ENCODE results near the gene CA14.
A peak's percentile ranks its signal among the peaks of the same experiment; 100 is the strongest.
"Not testable (repeated sequence)": the region's sequence is repeated elsewhere in the genome, so short reads cannot be mapped to it uniquely, and the experiment has no call there.

Gene CA14

DNA sequence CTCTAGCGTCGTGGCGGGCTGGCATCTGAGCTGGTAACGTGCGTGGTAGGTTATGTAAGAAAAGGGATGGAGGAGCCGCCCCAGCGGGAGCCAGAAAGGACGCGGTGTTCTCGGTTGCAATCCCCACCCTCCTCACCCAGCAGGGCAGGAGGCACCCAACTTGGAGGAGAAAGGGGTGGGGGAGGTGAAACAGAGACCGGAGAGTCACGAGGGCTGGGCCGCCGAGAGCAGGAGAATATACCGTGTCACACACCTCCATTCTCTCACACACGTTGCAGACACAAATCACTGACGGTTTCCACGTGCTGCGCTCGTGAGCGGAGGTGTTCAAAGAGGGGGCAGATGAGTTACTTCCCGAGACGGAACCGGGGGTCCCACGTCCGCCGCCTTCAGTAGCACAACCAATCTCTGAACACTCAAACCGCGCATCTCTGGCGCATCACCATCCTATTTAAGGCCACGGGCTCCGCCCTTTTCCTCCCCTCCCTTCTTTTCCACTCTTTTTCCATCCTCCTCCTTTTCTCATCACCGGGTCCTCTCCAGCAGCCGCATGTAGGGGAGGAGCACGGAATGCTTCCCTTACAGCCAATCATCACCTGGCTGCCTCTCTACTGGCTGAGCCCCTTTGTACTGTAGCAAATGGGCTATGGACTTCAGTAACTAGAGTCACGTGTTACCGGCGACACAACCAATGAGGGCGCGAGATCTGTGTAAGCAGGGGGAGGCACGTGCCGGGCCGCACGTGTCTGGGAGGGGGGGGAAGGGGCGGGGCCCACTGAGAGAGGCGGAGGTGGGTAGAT is 24.4 kb downstream of the CA14 start, which contains the start of gene CIART:
Gene CIART (plus strand): TSS at position 797 of the 800 bp plus-strand sequence. CDS start 714 bp downstream, outside the sequence.
- DNase-seq, result peak; percentile 99

DNA sequence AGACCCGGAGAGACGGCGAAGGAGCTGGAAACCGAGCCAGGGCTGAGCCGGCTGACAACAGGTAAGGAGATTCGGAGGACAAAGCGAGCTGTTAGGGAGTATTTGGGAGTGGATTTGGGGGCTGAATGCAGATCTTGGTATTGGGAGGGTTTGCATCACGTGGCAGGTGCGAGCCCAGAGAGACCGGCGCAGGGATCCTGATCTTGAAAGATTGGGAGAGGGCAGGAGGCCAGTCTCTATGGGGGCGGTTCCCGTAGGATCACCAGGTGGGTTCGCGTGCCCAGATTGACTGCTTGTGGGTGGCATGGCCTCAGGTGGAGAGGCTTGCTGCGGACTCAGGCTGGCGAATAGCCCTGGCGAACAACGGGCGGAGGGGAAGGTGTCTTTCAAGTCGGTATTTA is 25.0 kb downstream of the CA14 start:
- DNase-seq, result no peak

DNA sequence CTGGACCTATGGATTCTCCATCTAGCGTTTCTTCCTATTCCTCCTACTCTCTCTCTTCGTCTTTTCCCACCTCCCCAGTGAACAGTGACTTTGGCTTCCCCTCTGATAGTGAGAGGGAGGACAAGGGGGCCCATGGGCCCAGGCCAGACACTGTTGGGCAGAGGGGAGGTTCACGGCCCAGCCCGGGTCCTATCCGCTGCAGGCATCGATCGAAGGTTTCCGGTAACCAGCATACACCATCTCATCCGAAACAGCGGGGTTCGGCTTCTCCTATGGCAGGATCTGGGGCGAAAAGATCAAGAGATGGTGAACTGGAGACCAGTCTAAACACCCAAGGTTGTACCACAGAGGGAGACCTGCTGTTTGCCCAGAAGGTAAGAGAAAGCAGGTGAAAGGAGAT is 25.7 kb downstream of the CA14 start:
- no peak for DNase-seq

DNA sequence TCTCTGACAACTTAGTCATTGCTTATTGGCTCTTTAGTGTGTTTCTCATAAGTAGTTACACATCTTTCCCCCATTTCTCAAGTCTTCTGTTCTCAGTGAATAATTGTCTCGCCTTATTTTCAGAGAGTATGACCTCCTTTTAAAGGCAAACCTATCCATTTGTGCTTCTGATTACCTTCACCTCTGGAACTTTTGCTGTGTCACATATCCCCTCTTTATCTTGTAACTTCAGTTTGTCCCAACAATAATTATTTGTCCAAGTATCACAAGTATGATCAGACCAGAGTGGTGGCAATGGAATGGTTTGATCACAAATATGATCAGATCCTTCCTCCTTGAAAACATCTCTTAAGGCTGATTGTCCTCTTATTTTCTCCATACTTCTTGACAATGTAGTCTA is 30.8 kb downstream of the CA14 start:
- no peak for DNase-seq

DNA sequence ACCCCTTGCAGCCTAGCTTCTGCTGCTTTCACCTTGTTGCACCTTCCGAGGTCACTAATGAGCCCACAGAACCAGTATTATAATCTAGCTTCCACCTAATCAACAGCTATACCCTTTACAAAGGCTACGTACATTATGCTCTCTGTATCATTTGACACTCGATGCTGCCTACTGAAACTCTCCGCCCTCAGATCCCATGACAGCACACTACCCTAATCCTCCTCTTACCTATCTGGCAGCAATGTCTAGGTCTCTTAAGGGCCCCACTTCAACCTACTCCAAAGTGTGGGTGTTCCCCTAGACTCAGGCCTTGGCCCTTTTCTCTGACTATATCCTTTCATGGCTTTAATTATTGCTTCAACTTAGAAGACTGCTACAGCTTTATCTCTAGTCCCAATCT is 31.2 kb downstream of the CA14 start:
- DNase-seq, result no peak

DNA sequence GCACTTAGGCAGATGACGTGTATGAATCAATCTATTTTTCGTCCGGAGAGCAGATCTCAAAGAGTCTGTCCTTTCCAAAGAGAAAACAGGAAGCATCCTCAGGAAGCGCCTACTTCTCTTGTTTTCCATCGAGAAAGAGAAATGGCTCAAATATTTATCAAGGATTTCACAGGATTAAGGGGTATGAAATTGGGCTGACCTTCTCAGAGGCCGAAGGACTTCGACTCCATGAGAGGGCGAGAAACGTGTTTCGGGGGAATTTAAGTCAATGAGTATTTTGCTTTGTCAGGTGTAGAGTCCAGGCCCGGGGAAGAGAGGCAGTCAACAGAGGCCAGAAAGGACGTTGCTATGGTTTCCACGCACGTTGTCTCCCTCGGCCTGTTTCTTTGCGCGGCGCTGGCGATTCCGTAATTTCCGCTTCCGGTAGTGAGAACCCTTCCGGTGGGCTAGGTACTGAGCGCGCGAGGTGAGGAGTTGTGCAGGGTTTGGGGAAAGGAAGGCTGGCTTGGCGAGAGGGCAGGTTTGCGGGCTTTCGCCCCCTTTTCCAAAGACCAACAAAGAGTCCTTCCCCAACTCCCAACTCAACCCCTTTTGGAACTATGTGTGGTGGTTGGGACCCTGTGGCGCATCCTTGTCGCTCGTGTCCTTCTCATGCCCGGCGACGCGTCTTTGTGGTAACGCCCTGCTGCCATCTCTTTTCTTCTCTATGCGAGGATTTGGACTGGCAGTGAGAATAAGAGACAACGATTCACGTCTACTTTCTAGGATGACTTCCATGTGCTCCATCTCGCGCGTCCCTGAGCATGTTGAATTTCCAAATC is 36.1 kb downstream of the CA14 start, which contains the start of gene MRPS21:
Gene MRPS21 (plus strand): TSS at position 429 of the 821 bp plus-strand sequence. CDS start 506 bp downstream, outside the sequence.
- DNase-seq, result peak; percentile 88

DNA sequence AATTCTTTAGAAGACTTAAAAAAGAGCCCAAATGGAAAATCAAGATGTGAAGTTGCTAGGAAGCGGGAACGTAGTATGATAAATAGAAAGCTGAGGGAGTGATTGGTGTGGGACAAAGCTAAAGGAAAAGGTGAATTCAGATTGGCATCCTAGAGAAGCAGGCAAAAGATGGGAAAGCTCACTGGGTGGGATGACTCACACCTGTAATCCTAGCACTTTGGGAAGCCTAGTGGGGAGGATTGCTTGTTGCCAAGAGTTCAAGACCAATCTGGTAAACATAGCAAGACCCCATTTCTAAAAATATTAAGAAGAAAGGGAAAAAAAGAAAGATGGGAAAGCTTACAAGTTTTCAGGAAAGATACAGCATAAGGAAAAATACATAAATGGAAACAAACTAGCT is 37.9 kb downstream of the CA14 start:
- DNase-seq, result no peak

DNA sequence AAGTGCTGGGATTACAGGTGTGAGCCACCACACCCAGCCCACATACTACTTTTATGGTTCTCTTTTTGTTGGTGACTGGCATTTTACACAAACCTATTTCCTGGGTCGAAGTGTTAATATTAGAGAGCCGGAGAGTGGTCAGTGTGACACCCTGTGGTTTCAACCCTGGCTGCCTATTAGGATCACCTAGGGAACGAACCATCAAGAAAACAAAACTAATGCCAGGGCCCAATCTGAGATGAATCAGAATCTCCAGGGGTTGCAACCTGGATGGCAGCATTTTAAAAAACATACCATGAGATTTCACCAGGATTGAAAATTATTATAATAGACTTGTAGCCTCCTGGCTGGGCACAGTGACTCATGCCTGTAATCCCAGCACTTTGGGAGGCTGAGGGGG is 42.1 kb downstream of the CA14 start:
- DNase-seq, result no peak

DNA sequence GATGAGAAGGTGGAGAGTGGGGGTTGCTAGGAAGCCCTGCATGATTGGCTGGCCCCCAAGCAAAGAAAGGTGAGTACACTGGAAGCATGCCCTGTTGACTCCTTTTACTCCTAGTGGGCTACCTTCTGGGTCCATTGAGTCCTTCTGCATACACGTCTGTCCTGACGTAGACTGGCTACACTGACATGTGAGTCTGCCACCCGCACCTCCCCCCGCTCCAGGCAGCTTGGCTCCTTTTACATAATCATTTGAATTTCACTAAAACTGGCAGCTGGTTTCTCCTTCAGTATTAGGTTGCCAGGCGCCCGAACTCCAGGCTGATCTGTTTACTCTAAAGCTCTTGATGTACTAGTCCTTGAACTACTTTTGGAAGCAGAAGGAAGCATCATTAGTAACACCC is 44.8 kb downstream of the CA14 start:
- no peak for DNase-seq

DNA sequence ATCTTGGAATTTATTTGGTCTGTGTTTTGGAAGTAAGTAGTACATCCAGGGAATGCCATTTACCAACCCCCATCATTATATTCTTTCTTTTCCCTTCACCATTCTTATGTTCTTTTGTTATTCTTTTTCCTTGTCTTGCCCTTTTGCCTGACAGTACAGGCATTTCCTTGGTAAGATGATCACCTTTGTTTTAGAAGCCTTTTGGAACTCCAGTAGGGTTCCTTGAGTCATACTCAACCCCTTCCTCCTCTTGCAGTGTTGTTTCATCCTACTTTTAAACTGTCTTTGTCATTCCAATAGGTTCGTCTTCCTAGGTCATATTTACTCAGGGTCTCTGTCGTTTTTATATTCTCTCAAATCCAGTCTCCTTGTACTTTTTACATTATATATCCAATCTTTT is 45.3 kb downstream of the CA14 start:
- DNase-seq, result no peak

DNA sequence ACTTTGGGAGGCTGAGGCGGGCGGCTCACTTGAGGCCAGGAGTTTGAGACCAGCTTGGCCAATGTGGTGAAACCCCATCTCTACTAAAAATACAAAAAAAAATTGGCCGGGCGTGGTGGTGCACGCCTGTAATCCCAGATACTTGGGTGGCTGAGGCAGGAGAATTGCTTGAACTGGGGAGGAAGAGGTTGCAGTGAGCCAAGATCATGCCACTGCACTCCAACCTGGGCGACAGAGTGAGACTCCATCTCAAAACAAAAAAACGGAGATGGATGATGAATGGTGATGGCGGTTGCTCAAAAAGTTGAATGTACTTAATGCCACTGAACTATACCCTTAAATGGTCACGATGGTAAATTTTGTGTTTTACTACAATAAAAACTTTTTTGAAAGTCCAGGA is 51.0 kb downstream of the CA14 start:
- not testable (repeated sequence) for DNase-seq

DNA sequence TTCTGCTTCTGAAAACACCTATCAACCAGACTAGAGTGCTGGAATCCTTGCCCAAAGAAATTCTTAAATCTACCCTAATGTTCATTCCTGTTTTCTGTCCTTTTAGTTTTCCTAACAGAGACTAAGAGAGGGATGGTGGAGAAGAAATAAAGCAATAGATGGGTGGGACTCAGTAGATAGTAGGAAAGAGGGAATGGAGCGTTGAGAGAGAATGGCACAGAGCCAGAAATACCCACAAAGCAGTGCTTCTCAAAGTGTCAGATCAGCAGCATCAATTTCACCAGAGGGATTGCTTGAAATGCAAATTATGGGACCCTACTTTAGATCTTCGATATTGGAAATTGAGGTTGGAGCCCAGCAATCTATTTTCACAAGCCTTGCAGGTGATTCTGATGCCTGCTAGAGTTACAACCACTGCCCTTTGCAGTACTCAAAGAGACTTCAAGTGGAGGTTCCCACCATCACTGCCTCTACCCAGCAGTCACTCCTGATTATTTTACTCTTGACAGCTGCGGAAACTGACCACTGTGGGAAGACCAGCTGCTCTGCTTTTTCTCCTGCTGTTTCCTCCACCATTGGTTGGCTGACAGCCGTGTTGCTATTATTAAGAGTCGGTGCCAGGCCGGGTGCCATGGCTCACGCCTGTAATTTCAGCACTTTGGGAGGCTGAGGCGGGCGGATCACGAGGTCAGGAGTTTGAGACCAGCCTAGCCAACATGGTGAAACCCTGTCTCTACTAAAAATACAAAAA is 52.4 kb downstream of the CA14 start:
- no peak for DNase-seq

DNA sequence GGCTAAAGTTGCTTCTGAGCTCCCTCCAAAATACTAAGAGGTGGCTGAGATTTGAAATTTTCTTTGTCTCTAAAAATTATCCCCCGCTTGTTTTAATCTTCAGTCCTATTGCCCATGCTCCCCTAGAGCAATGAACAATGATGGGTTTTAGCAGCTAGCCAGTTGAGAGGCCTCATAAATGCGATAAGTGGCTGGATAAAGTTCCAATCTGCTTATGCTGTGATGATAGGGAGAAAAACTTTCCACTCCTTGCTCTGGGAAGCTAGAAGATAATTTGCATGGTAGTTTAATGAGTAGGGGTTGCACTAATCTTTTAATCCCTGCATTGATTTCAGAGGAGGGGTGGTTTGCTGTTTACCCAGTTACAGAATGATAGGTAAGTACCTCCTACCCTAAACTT is 54.2 kb downstream of the CA14 start:
- DNase-seq, result no peak
